ENCODE data around the gene MED29. TPM values are rescaled to one million over a fixed set of nuclear protein-coding genes. Genes with fewer than 3 reads are reported as not detected.

Gene MED29
- total RNA-seq, 1 donor from 2014 or later: 32.4 TPM

GRCh38 chr19:39397360-39398296 lies 6.5 kb downstream of the MED29 start:
- H3K27ac Mint-ChIP-seq (ENCODE audit: unreplicated experiment): peak overlapping the region; percentile 89
- peak overlapping the region; percentile 38 for H3K4me3 Mint-ChIP-seq (ENCODE audit: unreplicated experiment)
- DNase-seq (ENCODE audit: low spot score): peak; percentile 94
- peaks cover 20% of the 10 kb centered on the region for H3K4me1 Mint-ChIP-seq (ENCODE audit: unreplicated experiment)
- peaks cover 13% of the 10 kb centered on the region for H3K36me3 Mint-ChIP-seq (ENCODE audit: low read depth, unreplicated experiment)
- no peaks in the 10 kb centered on the region for H3K9me3 Mint-ChIP-seq (ENCODE audit: unreplicated experiment)
- TF ChIP-seq CTCF (IDR thresholded peaks at IDR 0.05; ENCODE audit: unreplicated experiment): peak; percentile 76
- peaks cover 21% of the 10 kb centered on the region for H3K27me3 Mint-ChIP-seq (ENCODE audit: unreplicated experiment)

- no peaks in the 10 kb centered on the region for H3K9me3 Mint-ChIP-seq (ENCODE audit: unreplicated experiment)
- peak overlapping the region; percentile 89 for H3K27ac Mint-ChIP-seq (ENCODE audit: unreplicated experiment)
- TF ChIP-seq CTCF (IDR thresholded peaks at IDR 0.05; ENCODE audit: unreplicated experiment): no peak
- H3K27me3 Mint-ChIP-seq (ENCODE audit: unreplicated experiment): peaks cover 21% of the 10 kb centered on the region
- H3K36me3 Mint-ChIP-seq (ENCODE audit: low read depth, unreplicated experiment): peaks cover 13% of the 10 kb centered on the region
- no peak overlapping the region for H3K4me3 Mint-ChIP-seq (ENCODE audit: unreplicated experiment)
- H3K4me1 Mint-ChIP-seq (ENCODE audit: unreplicated experiment): peaks cover 20% of the 10 kb centered on the region
- no peak for DNase-seq (ENCODE audit: low spot score)
These were observed 7.2 kb downstream of the MED29 start for GRCh38 chr19:39398297-39398864.

GRCh38 chr19:39399668-39400050 lies 8.5 kb downstream of the MED29 start:
- H3K27ac Mint-ChIP-seq (ENCODE audit: unreplicated experiment): no peak overlapping the region
- H3K27me3 Mint-ChIP-seq (ENCODE audit: unreplicated experiment): peaks cover 23% of the 10 kb centered on the region
- H3K36me3 Mint-ChIP-seq (ENCODE audit: low read depth, unreplicated experiment): peaks cover 12% of the 10 kb centered on the region
- H3K9me3 Mint-ChIP-seq (ENCODE audit: unreplicated experiment): no peaks in the 10 kb centered on the region
- peak overlapping the region; percentile 42 for H3K4me3 Mint-ChIP-seq (ENCODE audit: unreplicated experiment)
- no peak for DNase-seq (ENCODE audit: low spot score)
- TF ChIP-seq CTCF (IDR thresholded peaks at IDR 0.05; ENCODE audit: unreplicated experiment): no peak
- H3K4me1 Mint-ChIP-seq (ENCODE audit: unreplicated experiment): peaks cover 23% of the 10 kb centered on the region

DNA sequence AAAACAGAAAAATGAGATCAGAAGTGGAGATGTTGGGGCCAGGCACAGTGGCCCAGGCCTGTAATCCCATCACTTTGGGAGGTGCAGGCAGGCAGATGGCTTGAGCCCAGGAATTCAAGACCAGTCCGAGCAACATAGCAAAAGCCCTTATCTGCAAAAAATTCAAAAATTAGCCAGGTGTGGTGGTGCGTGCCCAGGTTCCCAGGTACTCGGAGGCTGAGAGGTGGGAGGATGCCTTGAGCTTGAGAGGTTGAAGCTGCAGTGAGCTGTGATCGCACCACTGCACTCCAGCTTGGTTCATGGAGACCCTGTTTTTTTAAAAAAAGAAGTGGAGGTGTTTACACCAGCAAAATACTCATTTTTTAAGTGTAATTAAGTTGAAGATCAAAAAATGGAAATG lies 8.9 kb downstream of the MED29 start:
- peaks cover 11% of the 10 kb centered on the region for H3K36me3 Mint-ChIP-seq (ENCODE audit: low read depth, unreplicated experiment)
- peaks cover 23% of the 10 kb centered on the region for H3K27me3 Mint-ChIP-seq (ENCODE audit: unreplicated experiment)
- peak overlapping the region; percentile 42 for H3K4me3 Mint-ChIP-seq (ENCODE audit: unreplicated experiment)
- no peak overlapping the region for H3K27ac Mint-ChIP-seq (ENCODE audit: unreplicated experiment)
- no peak for TF ChIP-seq CTCF (IDR thresholded peaks at IDR 0.05; ENCODE audit: unreplicated experiment)
- no peaks in the 10 kb centered on the region for H3K9me3 Mint-ChIP-seq (ENCODE audit: unreplicated experiment)
- no peak for DNase-seq (ENCODE audit: low spot score)
- peaks cover 23% of the 10 kb centered on the region for H3K4me1 Mint-ChIP-seq (ENCODE audit: unreplicated experiment)

- H3K4me1 Mint-ChIP-seq (ENCODE audit: unreplicated experiment): peaks cover 24% of the 10 kb centered on the region
- no peaks in the 10 kb centered on the region for H3K9me3 Mint-ChIP-seq (ENCODE audit: unreplicated experiment)
- H3K4me3 Mint-ChIP-seq (ENCODE audit: unreplicated experiment): peak overlapping the region; percentile 60
These were observed 9.9 kb downstream of the MED29 start for GRCh38 chr19:39401070-39401548.

More at GRCh38 chr19:39401070-39401548, 9.9 kb downstream of the MED29 start:
- peaks cover 22% of the 10 kb centered on the region for H3K27me3 Mint-ChIP-seq (ENCODE audit: unreplicated experiment)
- peak overlapping the region; percentile 92 for H3K27ac Mint-ChIP-seq (ENCODE audit: unreplicated experiment)
- no peak for DNase-seq (ENCODE audit: low spot score)
- H3K36me3 Mint-ChIP-seq (ENCODE audit: low read depth, unreplicated experiment): peaks cover 8% of the 10 kb centered on the region
- TF ChIP-seq CTCF (IDR thresholded peaks at IDR 0.05; ENCODE audit: unreplicated experiment): no peak

All from endothelial cell (in vitro differentiated cells).